ENCODE data around the gene NGLY1. TPM values are rescaled to one million over a fixed set of nuclear protein-coding genes. Genes with fewer than 3 reads are reported as not detected.

Gene NGLY1
- total RNA-seq, 1 experiment from 2014 or later, result 29.4 TPM

- no peak overlapping the region for H3K4me2 ChIP-seq
- no peak overlapping the region for H3K27ac ChIP-seq
- no peak overlapping the region for H3K4me3 ChIP-seq
- no peak for DNase-seq
- no peaks in the 10 kb centered on the region for H3F3A ChIP-seq (ENCODE audit: insufficient read depth, low read depth)
- no peak overlapping the region for H2AFZ ChIP-seq
- intact Hi-C loops (cut with micrococcal nuclease; ENCODE audit: unreplicated experiment), result no loop called here
- no TSS peak for BruUV-seq (replicated peaks)
- POLR2A ChIA-PET (ENCODE audit: unreplicated experiment), result no interaction called here
- H3K9me2 ChIP-seq (ENCODE audit: insufficient read depth), result no peaks in the 10 kb centered on the region
- TF ChIP-seq EZH2 (IDR thresholded peaks at IDR 0.05; ENCODE audit: low read depth) (no peak), CTCF (conservative IDR thresholded peaks at IDR 0.05) (no peak)
- no peaks in the 10 kb centered on the region for H3K36me3 ChIP-seq (ENCODE audit: low read depth)
- no peaks in the 10 kb centered on the region for H3K4me1 ChIP-seq (replicated peaks; ENCODE audit: insufficient read depth)
- H3K79me2 ChIP-seq (ENCODE audit: low read depth), result no peaks in the 10 kb centered on the region
- H3K27me3 ChIP-seq (ENCODE audit: insufficient read depth, low read depth), result no peaks in the 10 kb centered on the region
- no peaks in the 10 kb centered on the region for H3K9me3 ChIP-seq (ENCODE audit: insufficient read depth, low read depth)
- CTCF ChIA-PET, result no interaction called here
- H4K20me1 ChIP-seq (ENCODE audit: insufficient read depth), result no peaks in the 10 kb centered on the region
Observed at GRCh38 chr3:25677121-25677520, 106.1 kb downstream of the NGLY1 start.

- Histone ChIP-seq H3K9me3 (ENCODE audit: insufficient read depth, low read depth) (no peaks in the 10 kb centered on the region), H3K79me2 (ENCODE audit: low read depth) (no peaks in the 10 kb centered on the region), H3K9me2 (ENCODE audit: insufficient read depth) (no peaks in the 10 kb centered on the region), H3K4me1 (replicated peaks; ENCODE audit: insufficient read depth) (no peaks in the 10 kb centered on the region), H3K27me3 (ENCODE audit: insufficient read depth, low read depth) (no peaks in the 10 kb centered on the region), H3K36me3 (ENCODE audit: low read depth) (no peaks in the 10 kb centered on the region), H3F3A (ENCODE audit: insufficient read depth, low read depth) (no peaks in the 10 kb centered on the region), H2AFZ (no peak overlapping the region), H3K4me3 (no peak overlapping the region), H3K4me2 (no peak overlapping the region), H4K20me1 (ENCODE audit: insufficient read depth) (no peaks in the 10 kb centered on the region), H3K27ac (no peak overlapping the region)
- CTCF ChIA-PET, result no interaction called here
- TF ChIP-seq EZH2 (IDR thresholded peaks at IDR 0.05; ENCODE audit: low read depth), result no peak
- no peak for TF ChIP-seq CTCF (conservative IDR thresholded peaks at IDR 0.05)
- intact Hi-C loops (cut with micrococcal nuclease; ENCODE audit: unreplicated experiment), result no loop called here
- POLR2A ChIA-PET (ENCODE audit: unreplicated experiment), result no interaction called here
- no peak for DNase-seq
- no TSS peak for BruUV-seq (replicated peaks)
Observed at GRCh38 chr3:25674670-25675069, 108.6 kb downstream of the NGLY1 start.

DNA sequence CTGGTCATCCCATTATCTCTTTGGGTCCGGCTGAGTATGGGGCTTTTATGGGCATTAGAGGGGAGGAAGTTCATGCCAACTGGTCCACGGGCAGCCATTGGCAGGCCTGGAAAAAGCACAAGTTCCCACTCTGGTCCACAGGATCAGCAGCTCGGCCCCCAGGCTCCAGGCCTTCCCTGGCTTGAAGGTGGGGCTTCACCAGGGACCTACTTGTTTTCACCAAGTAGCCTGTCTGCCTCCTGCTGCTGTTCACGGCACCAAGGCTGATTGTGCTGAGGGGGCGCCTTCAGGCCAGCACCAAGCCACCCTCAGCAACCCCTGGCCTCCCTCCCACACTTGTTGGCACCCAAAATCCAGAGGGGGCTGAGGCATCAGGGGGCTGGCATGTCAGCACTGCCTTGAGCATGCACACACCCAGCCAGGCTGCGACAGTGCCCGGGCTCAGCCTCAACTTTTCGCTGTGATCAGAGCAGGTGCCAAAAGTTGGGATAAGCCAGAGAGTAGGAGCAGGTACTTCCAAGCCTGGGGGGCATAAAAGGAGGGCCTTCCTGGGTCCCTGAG is 109.4 kb downstream of the NGLY1 start:
- Histone ChIP-seq H3K9me2 (ENCODE audit: insufficient read depth) (no peaks in the 10 kb centered on the region), H3K27me3 (ENCODE audit: insufficient read depth, low read depth) (no peaks in the 10 kb centered on the region), H3K27ac (no peak overlapping the region), H3K4me3 (no peak overlapping the region), H2AFZ (no peak overlapping the region), H3K4me2 (no peak overlapping the region), H3K36me3 (ENCODE audit: low read depth) (no peaks in the 10 kb centered on the region), H3F3A (ENCODE audit: insufficient read depth, low read depth) (no peaks in the 10 kb centered on the region), H3K79me2 (ENCODE audit: low read depth) (no peaks in the 10 kb centered on the region), H3K4me1 (replicated peaks; ENCODE audit: insufficient read depth) (no peaks in the 10 kb centered on the region), H3K9me3 (ENCODE audit: insufficient read depth, low read depth) (no peaks in the 10 kb centered on the region), H4K20me1 (ENCODE audit: insufficient read depth) (no peaks in the 10 kb centered on the region)
- intact Hi-C loops (cut with micrococcal nuclease; ENCODE audit: unreplicated experiment), result no loop called here
- ChIA-PET POLR2A (ENCODE audit: unreplicated experiment) (no interaction called here), CTCF (interaction anchor here (0.6 kb wide), 2 partner anchors 8 to 12 kb away, joined by 3 to 8 read pairs; no protein-coding TSS in a partner anchor)
- DNase-seq, result no peak
- TF ChIP-seq CTCF (conservative IDR thresholded peaks at IDR 0.05), result no peak
- TF ChIP-seq EZH2 (IDR thresholded peaks at IDR 0.05; ENCODE audit: low read depth), result no peak
- no TSS peak for BruUV-seq (replicated peaks)

Other genes starting within 250 kb of the NGLY1 start
- 80.1 and 106 TPM in 2 replicates for gene TOP2B, start 118.5 kb downstream of the NGLY1 start, total RNA-seq (2021)
- 11.6 and 13.8 TPM in 2 replicates for gene OXSM, start 6.6 kb upstream of the NGLY1 start, total RNA-seq (2021)